Erythroblast (primary cell): ENCODE measurements around the gene NUFIP2.

Source experiments
- GATA1 ChIP-seq: IDR thresholded peaks from 2 replicates; pipeline ENCODE4 v1.6.1; 2011; ENCODE audit warnings: low read depth, mild to moderate bottlenecking, control low read depth, low read length, moderate library complexity
- POLR2A ChIP-seq: IDR thresholded peaks from 2 replicates; pipeline ENCODE4 v1.6.1; 2011; ENCODE audit warnings: mild to moderate bottlenecking, low read length

DNA sequence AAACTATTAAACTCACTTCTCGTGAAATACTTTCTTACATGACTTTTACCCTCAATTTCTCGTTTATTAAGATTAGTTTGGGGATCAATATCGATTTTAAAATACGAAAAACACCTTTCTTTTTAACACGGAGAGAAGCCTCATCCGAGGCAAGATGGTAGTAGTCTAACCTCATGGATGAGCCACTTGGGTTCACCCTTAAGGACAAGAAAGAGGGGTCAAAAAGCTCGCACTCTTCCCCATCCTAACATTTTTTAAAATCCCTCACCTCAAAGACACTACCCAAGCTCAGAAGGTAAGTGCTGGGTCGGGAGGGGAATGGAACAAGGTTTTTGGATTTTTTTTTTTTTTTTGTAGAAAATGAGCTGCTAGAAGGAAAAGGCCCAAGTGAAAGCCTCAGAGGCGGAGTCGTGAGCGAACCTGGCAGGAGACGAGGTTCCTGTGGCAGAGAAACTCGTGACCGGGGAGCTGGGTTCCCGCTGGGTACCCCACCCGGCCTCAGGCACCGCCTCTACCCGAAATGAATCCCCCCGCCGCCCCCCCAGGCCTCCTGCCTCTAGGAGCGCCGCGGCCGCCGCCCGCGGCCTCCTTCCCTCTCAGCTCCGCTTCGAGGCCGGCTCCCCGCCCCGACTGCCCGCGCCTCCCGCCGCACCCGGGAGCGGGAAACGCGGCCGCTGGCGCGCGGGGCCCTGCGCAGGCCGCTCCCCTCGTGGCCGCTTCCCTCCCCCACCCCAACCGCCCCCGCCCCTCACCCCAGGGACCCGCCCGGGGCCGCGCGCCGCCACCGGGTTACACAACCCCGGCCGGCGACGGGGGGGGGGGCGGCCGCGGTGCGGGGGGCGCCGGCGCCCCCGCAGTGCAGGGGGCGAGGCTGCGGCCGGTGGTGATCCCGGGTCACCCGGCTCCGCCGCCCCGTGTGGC is 1.6 kb downstream of the NUFIP2 start:
- TF ChIP-seq POLR2A: peak; percentile 33
- no peak for TF ChIP-seq GATA1
